ENCODE data around the gene NOP9.

The NOP9 gene

GRCh38 chr14:24314377-24315193 is 14.9 kb downstream of the NOP9 start:
- no peak for TF ChIP-seq CTCF (IDR thresholded peaks at IDR 0.05; ENCODE audit: low read depth, low read length)
- Histone ChIP-seq H3K4me3 (ENCODE audit: low read depth, low read length) (no peak overlapping the region), H3K36me3 (peaks cover 4% of the 10 kb centered on the region), H3K9me3 (ENCODE audit: severe bottlenecking) (no peaks in the 10 kb centered on the region), H3K27ac (no peak overlapping the region), H3K27me3 (ENCODE audit: insufficient read depth, low read depth, severe bottlenecking) (no peaks in the 10 kb centered on the region)
- no peak for DNase-seq

- Histone ChIP-seq H3K27ac (no peak overlapping the region), H3K4me3 (ENCODE audit: low read depth, low read length) (no peak overlapping the region), H3K9me3 (ENCODE audit: severe bottlenecking) (no peaks in the 10 kb centered on the region), H3K36me3 (no peaks in the 10 kb centered on the region; the same call in none of the 2 replicates), H3K27me3 (ENCODE audit: insufficient read depth, low read depth, severe bottlenecking) (no peaks in the 10 kb centered on the region)
- TF ChIP-seq CTCF (IDR thresholded peaks at IDR 0.05; ENCODE audit: low read depth, low read length), result no peak
- DNase-seq, result no peak
These were observed 15.7 kb downstream of the NOP9 start for GRCh38 chr14:24315243-24315806.

- no peak for DNase-seq
- Histone ChIP-seq H3K4me3 (ENCODE audit: low read depth, low read length) (no peak overlapping the region), H3K27ac (no peak overlapping the region), H3K27me3 (ENCODE audit: insufficient read depth, low read depth, severe bottlenecking) (no peaks in the 10 kb centered on the region), H3K9me3 (ENCODE audit: severe bottlenecking) (no peaks in the 10 kb centered on the region), H3K36me3 (no peaks in the 10 kb centered on the region; the same call in 1 of the 2 replicates)
- no peak for TF ChIP-seq CTCF (IDR thresholded peaks at IDR 0.05; ENCODE audit: low read depth, low read length)
These were observed 16.4 kb downstream of the NOP9 start for GRCh38 chr14:24315807-24316596.

GRCh38 chr14:24316597-24316950 is 16.9 kb downstream of the NOP9 start:
- no peak for TF ChIP-seq CTCF (IDR thresholded peaks at IDR 0.05; ENCODE audit: low read depth, low read length)
- no peaks in the 10 kb centered on the region; the same call in 1 of the 2 replicates for H3K36me3 ChIP-seq
- H3K9me3 ChIP-seq (ENCODE audit: severe bottlenecking), result no peaks in the 10 kb centered on the region
- H3K27ac ChIP-seq, result no peak overlapping the region
- DNase-seq, result no peak
- no peak overlapping the region for H3K4me3 ChIP-seq (ENCODE audit: low read depth, low read length)
- no peaks in the 10 kb centered on the region for H3K27me3 ChIP-seq (ENCODE audit: insufficient read depth, low read depth, severe bottlenecking)

- Histone ChIP-seq H3K27me3 (ENCODE audit: insufficient read depth, low read depth, severe bottlenecking) (no peaks in the 10 kb centered on the region), H3K4me3 (ENCODE audit: low read depth, low read length) (no peak overlapping the region), H3K27ac (no peak overlapping the region), H3K36me3 (no peaks in the 10 kb centered on the region), H3K9me3 (ENCODE audit: severe bottlenecking) (no peaks in the 10 kb centered on the region)
- no peak for TF ChIP-seq CTCF (IDR thresholded peaks at IDR 0.05; ENCODE audit: low read depth, low read length)
- DNase-seq, result no peak
These were observed 17.7 kb downstream of the NOP9 start for GRCh38 chr14:24317141-24317928.
